ENCODE results near the gene THRAP3.

The THRAP3 gene

DNA sequence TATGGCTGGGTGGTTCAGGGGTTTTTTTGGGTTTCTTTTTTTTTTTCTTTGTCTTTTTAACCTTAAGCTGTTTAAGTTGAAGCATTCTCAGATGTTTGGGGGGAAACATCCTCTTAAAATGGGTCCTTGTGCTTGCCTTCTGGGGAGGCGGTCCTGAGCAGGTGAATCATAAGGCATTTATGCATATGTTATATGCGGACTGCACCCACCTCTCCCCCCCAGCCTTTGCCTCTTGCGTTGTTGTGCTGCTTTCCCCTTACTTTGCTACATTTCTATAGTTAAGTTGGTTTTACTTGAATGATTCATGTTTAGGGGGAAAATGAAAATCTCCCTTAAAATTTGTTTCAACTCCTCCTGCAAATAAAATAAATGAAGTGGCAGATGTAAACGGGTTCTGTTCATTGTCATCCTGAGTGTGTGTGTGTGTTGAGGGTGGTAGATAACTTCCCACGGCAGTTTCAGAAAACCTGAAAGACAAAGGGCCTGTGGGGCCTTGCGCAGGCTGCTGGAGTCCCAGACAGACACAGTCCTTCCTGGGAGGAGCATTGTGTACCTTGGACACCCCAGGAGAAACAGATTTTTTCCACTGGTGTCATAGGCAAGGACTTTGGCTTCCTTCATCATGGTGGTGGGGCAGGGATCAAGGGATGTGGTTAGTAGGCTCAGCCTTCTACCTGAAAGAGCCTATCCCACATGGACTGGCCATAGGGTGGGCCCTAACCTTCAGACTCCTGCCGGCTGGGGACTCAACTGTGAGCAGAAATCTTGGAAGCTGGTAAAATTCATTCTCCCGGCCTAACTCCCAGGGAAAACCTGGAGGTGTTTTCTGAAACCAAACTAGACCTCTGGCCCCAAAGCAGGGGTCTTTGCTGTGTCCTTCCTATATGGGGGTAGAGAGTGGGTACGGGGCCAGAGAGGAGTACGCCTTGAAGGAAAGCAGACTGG, 81.0 kb downstream of the THRAP3 start:
- TF ChIP-seq TAF1 (IDR thresholded peaks at IDR 0.05; ENCODE audit: borderline replicate concordance, low read depth, low read length) (no peak), POLR2A (IDR thresholded peaks at IDR 0.05; ENCODE audit: low read depth, low read length) (no peak), POLR2AphosphoS5 (IDR thresholded peaks at IDR 0.05; ENCODE audit: low read depth, low read length) (no peak)
- peak; percentile 56 for FAIRE-seq
- no peak for DNase-seq (ENCODE audit: insufficient read length)

DNA sequence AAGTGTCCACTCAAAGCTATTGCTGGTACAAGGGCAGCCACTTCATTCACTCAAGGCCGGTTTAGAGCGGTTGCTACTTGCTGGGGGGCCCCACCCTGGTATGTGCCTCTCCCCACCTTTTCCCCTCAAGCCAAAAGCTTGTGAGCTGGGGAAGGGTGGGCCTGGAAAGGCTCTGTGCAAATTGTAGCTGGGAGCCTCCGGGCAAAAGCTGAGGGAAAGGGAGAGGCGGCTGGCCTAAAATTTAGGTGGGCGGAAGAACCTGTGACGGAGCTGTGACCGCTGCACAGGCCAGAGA, 81.6 kb downstream of the THRAP3 start:
- TF ChIP-seq TAF1 (IDR thresholded peaks at IDR 0.05; ENCODE audit: borderline replicate concordance, low read depth, low read length) (no peak), POLR2AphosphoS5 (IDR thresholded peaks at IDR 0.05; ENCODE audit: low read depth, low read length) (0 out of 2 replicates have a peak, but pooled peaks have one; percentile 33)
- no peak for FAIRE-seq
- DNase-seq (ENCODE audit: insufficient read length): no peak

DNA sequence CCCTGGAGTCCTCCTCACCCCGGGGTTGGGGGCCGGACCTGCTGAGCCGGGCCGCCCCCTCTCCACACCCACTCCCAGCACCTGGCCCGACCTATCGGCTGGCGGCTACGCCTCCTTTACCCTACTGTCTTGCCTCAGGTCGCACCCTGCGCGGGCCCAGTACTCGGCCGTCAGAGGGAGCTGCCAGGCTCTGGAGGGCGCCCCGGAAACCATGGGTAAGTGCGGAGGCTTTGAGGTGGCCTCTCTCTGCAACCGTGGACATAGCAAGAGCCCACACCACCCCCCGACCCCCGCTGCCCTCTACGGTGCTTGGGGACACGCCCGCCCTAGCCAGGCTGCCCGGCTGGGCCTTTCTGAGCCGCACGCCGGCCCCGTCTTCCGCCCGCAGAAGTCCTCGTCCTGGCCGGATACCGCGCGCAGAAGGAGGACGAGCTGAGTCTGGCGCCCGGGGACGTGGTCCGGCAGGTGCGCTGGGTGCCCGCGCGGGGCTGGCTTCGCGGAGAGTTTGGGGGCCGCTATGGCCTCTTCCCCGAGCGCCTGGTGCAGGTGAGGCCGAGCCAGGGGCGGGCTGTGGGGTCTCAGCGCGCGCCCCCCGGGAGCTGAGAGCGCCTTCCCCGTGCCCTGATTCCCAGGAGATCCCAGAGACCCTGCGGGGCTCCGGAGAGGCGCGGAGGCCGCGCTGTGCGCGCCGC, 82.1 kb downstream of the THRAP3 start, which contains the start of gene SH3D21:
SH3D21 (plus strand) TSS at position 159 of the 692 bp plus-strand sequence; CDS start at position 212, 53 bp downstream.
- peak; percentile 9 for FAIRE-seq
- TF ChIP-seq POLR2AphosphoS5 (IDR thresholded peaks at IDR 0.05; ENCODE audit: low read depth, low read length) (no peak), POLR2A (IDR thresholded peaks at IDR 0.05; ENCODE audit: low read depth, low read length) (no peak), TAF1 (IDR thresholded peaks at IDR 0.05; ENCODE audit: borderline replicate concordance, low read depth, low read length) (no peak)
- DNase-seq (ENCODE audit: insufficient read length): no peak

DNA sequence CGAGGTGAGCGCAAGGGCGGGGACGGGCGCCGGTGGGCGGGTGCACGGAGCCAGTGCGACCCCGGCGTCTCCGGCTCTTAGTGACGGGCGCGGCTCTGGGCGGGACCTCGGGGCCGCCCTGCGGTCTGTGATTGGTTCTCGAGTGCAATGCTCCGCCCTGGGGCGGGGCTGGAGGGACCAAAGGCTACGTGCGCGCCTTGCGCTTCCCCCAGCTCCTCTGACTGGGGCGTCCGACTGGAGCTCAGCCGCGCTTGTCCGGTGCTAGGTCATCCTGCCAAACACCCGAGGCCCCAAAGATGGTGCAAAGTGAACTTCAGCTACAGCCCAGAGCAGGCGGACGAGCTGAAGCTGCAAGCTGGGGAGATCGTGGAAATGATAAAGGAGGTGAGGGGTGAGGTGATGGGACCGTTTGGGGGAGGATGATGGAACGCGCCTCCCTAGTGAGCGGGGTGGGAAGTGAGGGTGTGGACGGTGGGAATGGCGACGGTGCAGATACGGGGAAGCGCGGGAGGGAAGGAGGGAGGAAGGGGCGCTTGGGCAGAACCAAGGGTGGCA, 82.7 kb downstream of the THRAP3 start:
- TF ChIP-seq POLR2AphosphoS5 (IDR thresholded peaks at IDR 0.05; ENCODE audit: low read depth, low read length) (peak; percentile 94), POLR2A (IDR thresholded peaks at IDR 0.05; ENCODE audit: low read depth, low read length) (peak; percentile 98), TAF1 (IDR thresholded peaks at IDR 0.05; ENCODE audit: borderline replicate concordance, low read depth, low read length) (peak; percentile 63; the same call in 1 of the 2 replicates)
- FAIRE-seq (peak; percentile 99), DNase-seq (ENCODE audit: insufficient read length) (peak; percentile 98)

DNA sequence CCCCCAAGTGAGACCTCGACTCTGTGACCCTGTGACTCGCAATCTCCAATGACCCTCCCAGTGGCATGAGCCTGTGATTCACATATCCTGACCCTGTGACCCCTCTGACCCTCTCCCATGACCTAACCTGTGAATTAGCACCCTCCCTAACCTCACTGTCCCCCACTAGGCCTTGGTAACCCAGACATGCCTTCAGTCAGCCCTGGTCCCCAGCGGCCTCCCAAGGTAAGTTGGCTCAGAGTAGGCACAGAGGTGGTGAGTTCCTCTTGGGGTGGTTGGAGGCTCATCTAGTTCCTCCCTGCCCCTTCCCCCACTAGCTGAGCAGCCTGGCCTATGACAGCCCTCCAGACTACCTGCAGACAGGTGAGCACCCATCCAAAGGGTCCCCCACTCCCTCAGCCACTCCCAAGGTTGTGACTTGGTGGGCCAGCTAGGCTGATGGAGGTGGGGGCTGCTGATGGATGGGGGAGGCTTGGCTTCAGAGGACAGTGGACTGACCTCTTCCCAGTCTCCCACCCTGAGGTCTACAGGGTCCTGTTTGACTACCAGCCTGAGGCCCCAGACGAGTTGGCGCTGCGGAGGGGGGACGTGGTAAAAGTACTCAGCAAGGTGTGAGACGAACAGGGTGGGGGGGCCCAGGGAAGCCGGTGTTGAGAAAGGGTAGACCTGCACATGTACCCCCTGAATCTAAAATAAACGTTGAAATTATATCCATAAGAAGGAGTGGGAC, 83.5 kb downstream of the THRAP3 start:
- FAIRE-seq (peak; percentile 57), DNase-seq (ENCODE audit: insufficient read length) (no peak)
- no peak for TF ChIP-seq TAF1 (IDR thresholded peaks at IDR 0.05; ENCODE audit: borderline replicate concordance, low read depth, low read length)
- no peak for TF ChIP-seq POLR2AphosphoS5 (IDR thresholded peaks at IDR 0.05; ENCODE audit: low read depth, low read length)
- TF ChIP-seq POLR2A (IDR thresholded peaks at IDR 0.05; ENCODE audit: low read depth, low read length): no peak

DNA sequence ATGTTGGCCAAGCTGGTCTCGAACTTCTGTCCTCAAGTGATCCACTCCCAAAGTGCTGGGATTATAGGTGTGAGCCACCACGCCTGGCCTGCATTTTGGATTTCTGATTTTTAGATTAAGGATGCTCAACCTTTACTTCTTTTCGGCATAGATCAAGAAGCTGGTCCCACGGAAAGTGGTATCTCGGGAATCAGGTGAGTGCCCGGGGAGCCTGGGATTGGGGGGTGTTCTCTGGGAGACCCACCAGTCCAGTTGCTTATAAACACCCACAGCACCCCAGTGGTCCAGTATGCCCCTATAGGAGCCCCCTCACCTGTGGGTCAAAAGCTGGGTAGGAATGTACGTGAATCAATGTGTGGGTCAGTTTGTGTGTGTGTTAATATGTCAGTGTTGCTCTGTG, 85.2 kb downstream of the THRAP3 start:
- no peak for TF ChIP-seq POLR2A (IDR thresholded peaks at IDR 0.05; ENCODE audit: low read depth, low read length)
- TF ChIP-seq POLR2AphosphoS5 (IDR thresholded peaks at IDR 0.05; ENCODE audit: low read depth, low read length): no peak
- no peak for TF ChIP-seq TAF1 (IDR thresholded peaks at IDR 0.05; ENCODE audit: borderline replicate concordance, low read depth, low read length)
- no peak for DNase-seq (ENCODE audit: insufficient read length)
- FAIRE-seq: no peak

DNA sequence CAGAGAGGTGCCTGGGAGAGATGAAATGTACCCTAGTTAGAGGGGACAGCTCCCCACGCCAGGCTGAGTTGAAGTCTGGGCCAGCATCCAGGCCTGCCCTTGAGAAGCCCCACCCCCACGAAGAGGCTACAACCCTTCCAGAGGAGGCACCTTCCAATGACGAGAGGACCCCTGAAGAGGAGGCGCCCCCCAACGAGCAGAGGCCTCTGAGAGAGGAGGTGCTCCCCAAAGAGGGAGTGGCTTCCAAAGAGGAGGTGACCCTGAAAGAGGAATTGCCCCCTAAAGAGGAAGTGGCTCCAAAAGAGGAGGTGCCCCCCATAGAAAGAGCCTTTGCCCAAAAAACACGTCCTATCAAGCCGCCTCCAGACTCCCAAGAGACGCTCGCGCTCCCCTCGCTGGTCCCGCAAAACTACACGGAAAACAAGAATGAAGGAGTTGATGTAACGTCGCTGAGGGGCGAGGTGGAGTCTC, 96.1 kb downstream of the THRAP3 start:
- FAIRE-seq: no peak
- no peak for DNase-seq (ENCODE audit: insufficient read length)

DNA sequence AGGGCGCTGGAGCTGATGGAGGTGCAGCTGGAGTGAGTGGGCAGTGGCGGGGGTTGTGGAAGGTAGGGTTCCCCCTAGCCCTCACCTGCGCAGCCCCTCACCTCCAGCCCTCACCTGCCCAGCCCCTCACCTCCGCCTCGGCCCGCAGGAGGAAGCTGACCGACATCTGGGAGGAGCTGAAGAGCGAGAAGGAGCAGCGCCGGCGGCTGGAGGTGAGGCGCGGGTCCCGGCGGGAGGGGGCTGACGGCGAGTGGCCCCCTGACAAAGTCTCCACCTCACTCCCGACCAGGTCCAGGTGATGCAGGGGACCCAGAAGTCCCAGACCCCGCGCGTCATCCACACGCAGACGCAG, 96.5 kb downstream of the THRAP3 start:
- TF ChIP-seq TAF1 (IDR thresholded peaks at IDR 0.05; ENCODE audit: borderline replicate concordance, low read depth, low read length) (no peak), POLR2A (IDR thresholded peaks at IDR 0.05; ENCODE audit: low read depth, low read length) (no peak), POLR2AphosphoS5 (IDR thresholded peaks at IDR 0.05; ENCODE audit: low read depth, low read length) (no peak)
- FAIRE-seq: no peak
- no peak for DNase-seq (ENCODE audit: insufficient read length)

More for the DNA sequence above, 96.1 kb downstream of the THRAP3 start:
- no peak for TF ChIP-seq POLR2AphosphoS5 (IDR thresholded peaks at IDR 0.05; ENCODE audit: low read depth, low read length)
- no peak for TF ChIP-seq POLR2A (IDR thresholded peaks at IDR 0.05; ENCODE audit: low read depth, low read length)
- no peak for TF ChIP-seq TAF1 (IDR thresholded peaks at IDR 0.05; ENCODE audit: borderline replicate concordance, low read depth, low read length)

DNA sequence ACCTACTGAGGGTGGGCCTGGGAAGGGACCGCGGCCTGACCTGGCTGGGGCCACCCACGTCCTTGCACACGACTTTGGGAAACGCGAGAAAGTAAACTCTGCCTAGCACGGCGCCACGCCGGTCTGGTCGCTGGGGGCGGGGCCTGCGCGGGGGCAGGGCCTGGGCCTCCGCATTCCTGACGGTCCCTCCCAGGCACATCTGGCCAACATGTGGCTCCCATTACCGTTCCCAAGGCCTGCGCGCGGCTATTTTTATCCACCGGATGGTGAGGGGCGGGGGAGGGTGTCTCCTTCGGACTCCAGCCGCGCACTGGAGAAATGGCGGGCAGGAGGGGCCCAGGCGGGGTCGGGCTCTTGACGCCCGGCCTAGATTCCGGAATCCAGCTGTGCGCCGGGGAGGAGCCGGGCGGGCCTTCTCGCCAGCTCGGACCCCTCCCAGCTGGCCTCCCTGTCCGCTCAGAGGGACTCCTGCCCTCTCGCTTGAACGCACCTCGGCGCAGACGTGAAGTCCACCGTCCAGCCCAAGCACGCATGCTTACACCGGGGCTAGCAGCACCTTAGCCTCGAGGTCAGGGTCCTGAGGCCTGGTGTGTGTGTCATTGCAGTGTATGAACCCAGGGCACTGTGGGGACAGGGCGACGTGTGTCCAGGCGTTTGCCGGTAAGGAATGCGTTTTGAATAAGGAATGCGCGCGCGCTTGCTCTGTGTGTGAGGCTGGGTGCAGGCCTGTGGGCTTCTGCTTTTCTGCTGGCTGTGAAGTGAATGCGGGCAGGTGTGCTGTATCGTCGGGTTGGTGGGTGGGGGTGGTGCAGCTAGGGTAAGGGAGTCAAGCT, 97.1 kb downstream of the THRAP3 start:
- TF ChIP-seq TAF1 (IDR thresholded peaks at IDR 0.05; ENCODE audit: borderline replicate concordance, low read depth, low read length) (no peak), POLR2A (IDR thresholded peaks at IDR 0.05; ENCODE audit: low read depth, low read length) (no peak), POLR2AphosphoS5 (IDR thresholded peaks at IDR 0.05; ENCODE audit: low read depth, low read length) (no peak)
- peak; percentile 81 for FAIRE-seq
- DNase-seq (ENCODE audit: insufficient read length): peak; percentile 49

Data from GM12892 (cell line).